Uterus (tissue), 4 donors: ENCODE results near the gene RAB40AL. TPM values are rescaled to one million over a fixed set of nuclear protein-coding genes. Genes with fewer than 3 reads are reported as not detected.

Experiments used
- DNase-seq, 2 donors: peaks; one replicate each; pipeline ENCODE4 v3.0.0-alpha.2; 2019 to 2020
- H3K27ac ChIP-seq, 2 donors: fragments of 200-600 bp; sonication (generic); 1 replicate in 1 of 2; 2 replicates in 1 of 2; pipeline ENCODE4 v1.5.1; 2016 to 2018
- H3K27me3 ChIP-seq, 2 donors: fragments of 200-600 bp; sonication (generic); one replicate each; pipeline ENCODE4 v1.5.1; 2018 to 2019; ENCODE audit warnings: control low read depth in 1 of 2
- H3K36me3 ChIP-seq, 2 donors: fragments of 200-600 bp; sonication (generic); one replicate each; pipeline ENCODE4 v1.5.1; 2019; ENCODE audit warnings: control low read depth in 1 of 2
- H3K4me1 ChIP-seq, 2 donors: fragments of 200-600 bp; sonication (generic); one replicate each; pipeline ENCODE4 v1.5.1; 2018 to 2019; ENCODE audit warnings: control low read depth in 1 of 2
- H3K4me3 ChIP-seq, 2 donors: fragments of 200-600 bp; sonication (generic); 1 replicate in 1 of 2; 2 replicates in 1 of 2; pipeline ENCODE4 v1.5.1; 2018 to 2019; ENCODE audit warnings: mild to moderate bottlenecking in 1 of 2
- H3K9me3 ChIP-seq, 2 donors: fragments of 200-600 bp; sonication (generic); one replicate each; pipeline ENCODE4 v1.5.1; 2019; ENCODE audit warnings: control low read depth in 1 of 2
- POLR2A ChIP-seq, 2 donors: fragments of 450-650 bp; IDR thresholded peaks; one replicate each; pipeline ENCODE4 v1.6.1; 2016; ENCODE audit warnings: antibody characterized with exemption in 2 of 2, mild to moderate bottlenecking in 1 of 2, moderate library complexity in 1 of 2
- intact Hi-C: fragments of 100-400 bp; cut with DNase I; formaldehyde crosslinking; loops from one replicate; pipeline ENCODE4 v1.15.1; 2023; ENCODE audit warnings: low total_unique reads
- total RNA-seq, 4 donors: library from RNA; depleted of rRNA in 3 of 4; stranded (reverse); fragments of >200 nt in 3 of 4; gene quantifications; one replicate each; pipeline versions ENCODE4 v1.1.0 to v1.2.4, GENCODE V29; 2014 to 2023
- TF ChIP-seq, protein P1 (sequence below), 4 experiments: fragments of 200-600 bp in 2 of 4; fragments of 450-650 bp in 2 of 4; sonication (generic) in 2 of 4; IDR thresholded peaks; one replicate each; pipeline ENCODE4 v1.5.1; 2016 to 2019; ENCODE audit warnings: antibody characterized with exemption in 4 of 4, mild to moderate bottlenecking in 2 of 4, moderate library complexity in 1 of 4
- donor health status: DM: yes; HTN: yes; CAD: no.

The RAB40AL gene
- total RNA-seq, 4 donors from 2014 or later, result 1.5 to 2.9 TPM; not detected in 2

DNA sequence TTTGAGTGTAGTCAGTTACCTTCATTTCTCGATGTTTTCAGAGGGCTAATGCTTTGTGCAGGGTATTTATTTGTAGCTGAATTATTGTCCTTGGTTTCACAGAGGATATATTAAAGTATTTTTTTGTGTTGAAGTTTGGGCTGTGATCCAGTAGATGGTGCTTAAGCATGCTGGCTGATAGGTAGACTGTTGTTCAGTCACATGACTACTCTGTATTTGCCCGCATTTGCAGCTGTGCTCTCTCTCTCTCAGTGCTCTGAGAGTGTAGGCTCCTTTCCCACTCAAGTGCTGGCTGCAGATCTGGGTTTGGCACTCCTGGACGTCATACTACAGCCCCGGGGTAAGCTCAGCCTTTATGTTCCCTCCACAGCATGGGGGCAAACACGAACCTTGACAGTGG, 21.7 kb downstream of the RAB40AL start:
- no peaks in the 10 kb centered on the region for H3K9me3 ChIP-seq
- no peak overlapping the region for H3K27ac ChIP-seq
- H3K4me3 ChIP-seq, result no peak overlapping the region
- no peak for TF ChIP-seq POLR2A (IDR thresholded peaks at IDR 0.05)
- TF ChIP-seq, protein P1, sequence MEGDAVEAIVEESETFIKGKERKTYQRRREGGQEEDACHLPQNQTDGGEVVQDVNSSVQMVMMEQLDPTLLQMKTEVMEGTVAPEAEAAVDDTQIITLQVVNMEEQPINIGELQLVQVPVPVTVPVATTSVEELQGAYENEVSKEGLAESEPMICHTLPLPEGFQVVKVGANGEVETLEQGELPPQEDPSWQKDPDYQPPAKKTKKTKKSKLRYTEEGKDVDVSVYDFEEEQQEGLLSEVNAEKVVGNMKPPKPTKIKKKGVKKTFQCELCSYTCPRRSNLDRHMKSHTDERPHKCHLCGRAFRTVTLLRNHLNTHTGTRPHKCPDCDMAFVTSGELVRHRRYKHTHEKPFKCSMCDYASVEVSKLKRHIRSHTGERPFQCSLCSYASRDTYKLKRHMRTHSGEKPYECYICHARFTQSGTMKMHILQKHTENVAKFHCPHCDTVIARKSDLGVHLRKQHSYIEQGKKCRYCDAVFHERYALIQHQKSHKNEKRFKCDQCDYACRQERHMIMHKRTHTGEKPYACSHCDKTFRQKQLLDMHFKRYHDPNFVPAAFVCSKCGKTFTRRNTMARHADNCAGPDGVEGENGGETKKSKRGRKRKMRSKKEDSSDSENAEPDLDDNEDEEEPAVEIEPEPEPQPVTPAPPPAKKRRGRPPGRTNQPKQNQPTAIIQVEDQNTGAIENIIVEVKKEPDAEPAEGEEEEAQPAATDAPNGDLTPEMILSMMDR (IDR thresholded peaks at IDR 0.05), result no peak
- H3K4me1 ChIP-seq, result no peaks in the 10 kb centered on the region
- H3K27me3 ChIP-seq, result peaks cover 0 to 5% of the 10 kb centered on the region in 2 donors
- DNase-seq, result no peak
- H3K36me3 ChIP-seq, result no peaks in the 10 kb centered on the region
- intact Hi-C loops, result no loop called here

DNA sequence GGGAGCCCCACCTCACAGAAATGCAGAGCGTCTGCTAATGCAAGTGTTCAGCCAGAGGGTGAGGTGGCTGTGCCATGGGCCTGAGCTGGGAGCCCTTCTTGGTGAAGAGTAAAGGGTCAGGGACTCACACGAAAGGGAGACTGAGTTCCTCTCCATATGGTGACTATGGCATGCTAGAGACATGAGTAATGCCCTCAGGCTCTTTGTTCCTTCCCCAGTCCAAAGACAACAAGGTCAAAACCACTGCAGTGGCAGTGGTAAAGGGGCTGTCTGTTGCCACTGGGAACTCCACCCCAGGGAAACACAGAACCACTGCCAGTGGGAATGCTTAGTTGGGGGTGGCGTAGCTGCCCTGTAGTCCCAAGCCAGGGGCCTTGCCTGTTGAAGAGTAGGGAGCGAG, 22.4 kb downstream of the RAB40AL start:
- Histone ChIP-seq H3K27me3 (no peaks in the 10 kb centered on the region), H3K36me3 (no peaks in the 10 kb centered on the region), H3K9me3 (no peaks in the 10 kb centered on the region), H3K4me3 (no peak overlapping the region), H3K4me1 (no peaks in the 10 kb centered on the region), H3K27ac (no peak overlapping the region)
- no peak for DNase-seq
- intact Hi-C loops, result no loop called here
- TF ChIP-seq, protein P1 (IDR thresholded peaks at IDR 0.05), result no peak
- TF ChIP-seq POLR2A (IDR thresholded peaks at IDR 0.05), result no peak

DNA sequence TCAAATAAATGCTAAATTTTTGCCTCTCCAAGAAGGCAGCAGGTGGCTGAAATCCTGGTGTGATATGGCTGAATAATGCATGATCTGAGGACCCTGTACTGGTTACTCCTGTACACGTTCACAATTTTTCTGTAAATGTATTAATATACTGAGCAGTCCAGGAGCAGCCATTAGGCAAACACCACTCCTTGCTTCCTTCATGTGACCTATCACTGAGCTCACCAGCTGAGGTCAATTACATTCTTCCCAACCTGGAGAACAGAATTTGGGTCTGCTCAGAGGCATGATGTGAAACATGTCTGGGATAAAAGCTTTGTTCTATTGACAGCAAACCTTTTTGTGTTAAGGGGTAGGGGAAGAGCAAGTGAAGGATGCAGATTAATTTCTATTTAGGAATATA, 26.9 kb downstream of the RAB40AL start:
- intact Hi-C loops, result no loop called here
- no peak overlapping the region for H3K4me3 ChIP-seq
- no peak overlapping the region for H3K27ac ChIP-seq
- no peaks in the 10 kb centered on the region for H3K9me3 ChIP-seq
- no peaks in the 10 kb centered on the region for H3K4me1 ChIP-seq
- TF ChIP-seq POLR2A (IDR thresholded peaks at IDR 0.05), result no peak
- TF ChIP-seq, protein P1 (IDR thresholded peaks at IDR 0.05), result no peak
- H3K27me3 ChIP-seq, result no peaks in the 10 kb centered on the region
- no peak for DNase-seq
- H3K36me3 ChIP-seq, result no peaks in the 10 kb centered on the region

DNA sequence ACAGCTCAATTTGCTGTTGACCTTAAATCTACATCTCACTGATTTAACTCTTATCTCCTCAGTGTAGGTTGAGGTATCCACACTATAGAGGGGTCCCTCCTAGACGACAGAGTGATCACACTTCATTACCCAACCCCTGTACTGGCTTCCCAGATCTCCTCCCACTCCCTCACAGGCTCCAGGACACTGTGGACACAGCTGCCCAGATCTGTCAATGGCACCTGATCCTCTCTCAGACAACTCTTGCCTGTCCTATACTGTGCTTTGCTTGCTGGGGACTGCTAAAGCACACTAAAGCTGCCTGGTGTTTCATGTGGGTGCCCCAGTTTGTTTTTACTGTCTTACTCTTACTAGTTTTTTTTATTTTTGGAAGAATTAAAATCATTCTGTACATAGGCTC, 27.9 kb downstream of the RAB40AL start:
- Histone ChIP-seq H3K27ac (no peak overlapping the region), H3K36me3 (no peaks in the 10 kb centered on the region), H3K27me3 (no peaks in the 10 kb centered on the region), H3K4me3 (no peak overlapping the region), H3K9me3 (no peaks in the 10 kb centered on the region), H3K4me1 (no peaks in the 10 kb centered on the region)
- intact Hi-C loops, result no loop called here
- no peak for TF ChIP-seq POLR2A (IDR thresholded peaks at IDR 0.05)
- TF ChIP-seq, protein P1 (IDR thresholded peaks at IDR 0.05), result no peak
- DNase-seq, result no peak

DNA sequence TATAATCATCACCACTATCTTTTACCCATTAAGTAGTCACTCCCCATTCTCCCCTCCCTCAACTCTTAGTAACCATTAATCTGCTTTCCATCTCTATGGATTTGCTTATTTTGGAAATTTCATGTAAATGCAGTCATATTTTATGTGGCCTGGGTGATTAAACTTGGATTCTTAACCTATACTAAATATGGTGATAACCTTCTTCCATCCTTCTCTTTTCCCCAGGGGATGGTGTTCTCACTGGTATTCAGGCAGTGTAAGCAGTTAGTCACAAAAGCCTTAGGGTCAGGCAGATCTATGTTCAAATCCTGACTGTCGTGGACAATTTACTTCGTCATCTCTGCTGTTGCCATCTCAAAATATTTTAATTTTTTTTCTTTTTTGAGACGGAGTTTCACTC, 29.6 kb downstream of the RAB40AL start:
- DNase-seq, result no peak
- no peak for TF ChIP-seq POLR2A (IDR thresholded peaks at IDR 0.05)
- TF ChIP-seq, protein P1 (IDR thresholded peaks at IDR 0.05), result no peak
- intact Hi-C loops, result no loop called here
- Histone ChIP-seq H3K4me3 (no peak overlapping the region), H3K36me3 (no peaks in the 10 kb centered on the region), H3K4me1 (no peaks in the 10 kb centered on the region), H3K9me3 (peaks cover 0 to 1% of the 10 kb centered on the region in 2 donors), H3K27me3 (no peaks in the 10 kb centered on the region), H3K27ac (no peak overlapping the region)
